PFSK-1 (cell line): Measurements from ENCODE around the gene AKAP7.

Source experiments
- FOXP2 ChIP-seq: optimal IDR thresholded peaks from 2 replicates; pipeline ENCODE3; 2011; ENCODE audit warnings: borderline replicate concordance, control low read depth, inconsistent platforms; ENCODE audit not compliant: insufficient read depth; ENCODE audit errors: extremely low read length, extremely low read depth
- POLR2AphosphoS5 ChIP-seq: IDR thresholded peaks from 2 replicates; pipeline ENCODE4 v1.6.1; 2012; ENCODE audit warnings: low read depth, mild to moderate bottlenecking, control low read depth, low read length, moderate library complexity
- REST ChIP-seq, 2 experiments: IDR thresholded peaks; 2 replicates each; pipeline versions ENCODE4 v1.6.1 to v1.8.0; 2011 to 2012; ENCODE audit warnings: low read depth in 2 of 2, low read length in 2 of 2, control low read depth in 1 of 2, inconsistent platforms in 1 of 2, mild to moderate bottlenecking in 1 of 2, moderate library complexity in 1 of 2; ENCODE audit not compliant: insufficient read depth in 1 of 2
- SIN3A ChIP-seq: IDR thresholded peaks from 2 replicates; pipeline ENCODE4 v1.6.1; 2012; ENCODE audit warnings: mild to moderate bottlenecking, low read length, moderate library complexity, borderline replicate concordance; ENCODE audit not compliant: insufficient read depth
- TAF1 ChIP-seq: IDR thresholded peaks from 2 replicates; pipeline ENCODE4 v1.6.1; 2012; ENCODE audit warnings: low read length, control low read depth, borderline replicate concordance; ENCODE audit not compliant: insufficient read depth

The AKAP7 gene

GRCh38 chr6:131208787-131209186 is 73.5 kb downstream of the AKAP7 start:
- TF ChIP-seq FOXP2 (no peak), REST (IDR thresholded peaks at IDR 0.05; ENCODE audit: insufficient read depth in 1 of 2, low read depth in 2 of 2, low read length in 2 of 2) (no peak), POLR2AphosphoS5 (no peak), TAF1 (no peak), SIN3A (no peak)

- TF ChIP-seq TAF1 (no peak), FOXP2 (no peak), REST (IDR thresholded peaks at IDR 0.05; ENCODE audit: insufficient read depth in 1 of 2, low read depth in 2 of 2, low read length in 2 of 2) (no peak), SIN3A (no peak), POLR2AphosphoS5 (no peak)
Measured at GRCh38 chr6:131210469-131210868, 75.2 kb downstream of the AKAP7 start.

GRCh38 chr6:131212024-131212423 is 76.8 kb downstream of the AKAP7 start:
- no peak for TF ChIP-seq FOXP2
- no peak for TF ChIP-seq REST (IDR thresholded peaks at IDR 0.05; ENCODE audit: insufficient read depth in 1 of 2, low read depth in 2 of 2, low read length in 2 of 2)
- no peak for TF ChIP-seq POLR2AphosphoS5
- TF ChIP-seq SIN3A, result no peak
- TF ChIP-seq TAF1, result no peak

- TF ChIP-seq TAF1 (no peak), POLR2AphosphoS5 (no peak), FOXP2 (no peak), REST (IDR thresholded peaks at IDR 0.05; ENCODE audit: insufficient read depth in 1 of 2, low read depth in 2 of 2, low read length in 2 of 2) (no peak), SIN3A (no peak)
Measured at GRCh38 chr6:131212913-131213312, 77.6 kb downstream of the AKAP7 start.

- TF ChIP-seq SIN3A (no peak), REST (IDR thresholded peaks at IDR 0.05; ENCODE audit: insufficient read depth in 1 of 2, low read depth in 2 of 2, low read length in 2 of 2) (no peak), TAF1 (no peak), FOXP2 (no peak), POLR2AphosphoS5 (no peak)
Measured at GRCh38 chr6:131213501-131213990, 78.3 kb downstream of the AKAP7 start.
